Cardiac ventricle fibroblast (primary cell): ENCODE measurements around the gene C10orf71. TPM values are rescaled to one million over a fixed set of nuclear protein-coding genes. Genes with fewer than 3 reads are reported as not detected.

Experiments used
- total RNA-seq: library from RNA; depleted of rRNA; stranded (reverse); fragments of >200 nt; gene quantifications from 2 replicates; pipeline ENCODE4 v1.2.3, GENCODE V29; 2015

Gene C10orf71
- total RNA-seq: not detected in 2 replicates

GRCh38 chr10:49298983-49299815 is at the start of gene C10orf71:
C10orf71 (plus strand) TSS chr10:49299170; CDS start chr10:49322546, 23,376 bp downstream.

Other genes starting within 250 kb of the C10orf71 start
- gene VSTM4, start 183.6 kb upstream of the C10orf71 start, total RNA-seq: 5.1 and 5.3 TPM in 2 replicates
- gene FAM170B, start 165.1 kb upstream of the C10orf71 start, total RNA-seq: not detected in 2 replicates
- 0.12 TPM in 1 of 2 replicates, not detected in the other for gene TMEM273, start 110.8 kb upstream of the C10orf71 start, total RNA-seq
- not detected in 2 replicates for gene DRGX, start 96.9 kb downstream of the C10orf71 start, total RNA-seq
- 18.2 and 18.3 TPM in 2 replicates for gene ERCC6, start 240.0 kb downstream of the C10orf71 start, total RNA-seq